K562 (cell line): ENCODE data around the gene CTDSPL2. TPM values are rescaled to one million over a fixed set of nuclear protein-coding genes. Genes with fewer than 3 reads are reported as not detected.

Experiments
- ATAC-seq: fragments of 200-7000 bp; cut with Tn5 transposase; 3 replicates; pipeline ENCODE4 v1.9.1; 2020; ENCODE audit warnings: moderate library complexity
- BruUV-seq: library from RNA; stranded (reverse); fragments of 400-500 nt; replicated peaks from 2 replicates; lab custom pipeline; 2021; lab: Mats Ljungman, UMichigan
- CTCF ChIA-PET: fragments of 300-600 bp; formaldehyde crosslinking; extraction: SDS; loops from one replicate; lab custom pipeline; 2021; ENCODE audit warnings: low intra/inter-chr PET ratio; lab: Yijun Ruan, JAX
- POLR2A ChIA-PET: fragments of 300-600, 350-650 bp; sonication (Branson Sonifier 250); formaldehyde crosslinking; extraction: SDS; loops from one replicate; lab custom pipeline; 2021; ENCODE audit warnings: antibody characterized with exemption, inconsistent platforms; lab: Yijun Ruan, JAX
- DNase-seq, 4 experiments: peaks; one replicate each; pipeline versions ENCODE4 v3.0.0 to v3.0.0-alpha.2; 2011 to 2018; ENCODE audit warnings: low spot score in 3 of 4, mixed read lengths in 3 of 4; ENCODE audit errors: extremely low read depth in 1 of 4
- FAIRE-seq: peaks from 2 replicates; lab custom pipeline; 2011; peaks lifted over from hg19 to GRCh38; lab: Jason Lieb, UNC
- H2AFZ ChIP-seq: 2 replicates; pipeline ENCODE4 v1.6.0; 2011; ENCODE audit warnings: low read depth, low read length, control low read depth, inconsistent platforms
- H3K27ac ChIP-seq: fragments of 200-600 bp; 3 replicates; pipeline ENCODE4 v1.8.0; 2011; ENCODE audit warnings: low read depth, mild to moderate bottlenecking, control low read depth, inconsistent platforms, low read length, moderate library complexity, mixed read lengths; ENCODE audit errors: extremely low read depth
- H3K27me3 ChIP-seq, 2 experiments: fragments of 300-600 bp in 1 of 2; 2 replicates in 1 of 2; 3 replicates in 1 of 2; pipeline versions ENCODE4 v1.6.0 to v1.8.0; 2011; ENCODE audit warnings: inconsistent platforms in 2 of 2, low read length in 2 of 2, mild to moderate bottlenecking in 1 of 2, mixed read lengths in 1 of 2, moderate library complexity in 1 of 2; ENCODE audit not compliant: control insufficient read depth in 2 of 2, insufficient read depth in 2 of 2
- H3K36me3 ChIP-seq: fragments of 300-600 bp; 3 replicates; pipeline ENCODE4 v1.8.0; 2011; ENCODE audit warnings: mild to moderate bottlenecking, low read length, inconsistent platforms; ENCODE audit not compliant: control insufficient read depth, insufficient read depth
- H3K4me1 ChIP-seq, 2 experiments: fragments of 200-600 bp in 1 of 2; replicated peaks in 1 of 2; 2 replicates in 1 of 2; 3 replicates in 1 of 2; pipeline versions ENCODE4 v1.5.1 to v1.8.0; 2011; ENCODE audit warnings: inconsistent platforms in 2 of 2, low read length in 2 of 2, mild to moderate bottlenecking in 1 of 2, mixed read lengths in 1 of 2, moderate library complexity in 1 of 2; ENCODE audit not compliant: control insufficient read depth in 2 of 2, insufficient read depth in 2 of 2
- H3K4me2 ChIP-seq: 2 replicates; pipeline ENCODE4 v1.6.1; 2011; ENCODE audit warnings: low read length, control low read depth, inconsistent platforms, mixed read lengths; ENCODE audit not compliant: insufficient read depth
- H3K4me3 ChIP-seq: fragments of 200-600 bp; sonication (generic), shearing (Covaris generic); 2 replicates; pipeline ENCODE4 v1.5.1; 2016; ENCODE audit warnings: control low read depth, inconsistent platforms
- H3K79me2 ChIP-seq: fragments of 200-600 bp; 3 replicates; pipeline ENCODE4 v1.8.0; 2011; ENCODE audit warnings: low read length, inconsistent platforms; ENCODE audit not compliant: control insufficient read depth, insufficient read depth
- H3K9ac ChIP-seq, 2 experiments: 2 replicates each; pipeline versions ENCODE4 v1.6.0 to v1.6.1; 2011; ENCODE audit warnings: low read depth in 2 of 2, low read length in 2 of 2, control low read depth in 1 of 2, inconsistent platforms in 1 of 2, mild to moderate bottlenecking in 1 of 2, mixed read lengths in 1 of 2; ENCODE audit not compliant: insufficient read depth in 1 of 2
- H3K9me1 ChIP-seq: one replicate; pipeline ENCODE4 v1.6.0; 2011; ENCODE audit warnings: inconsistent platforms, mild to moderate bottlenecking, low read length, moderate library complexity; ENCODE audit not compliant: control insufficient read depth, insufficient read depth
- H3K9me3 ChIP-seq: replicated peaks from 2 replicates; pipeline ENCODE4 v1.5.1; 2011; ENCODE audit warnings: low read depth, low read length, inconsistent platforms; ENCODE audit not compliant: control insufficient read depth, insufficient read depth
- H4K20me1 ChIP-seq: replicated peaks from 2 replicates; pipeline ENCODE4 v1.6.1; 2011; ENCODE audit warnings: low read length, inconsistent platforms, mixed read lengths; ENCODE audit not compliant: control insufficient read depth, insufficient read depth
- CBX8 ChIP-seq: fragments of 200-600 bp; sonication (generic); IDR thresholded peaks from 2 replicates; pipeline ENCODE4 v1.6.1; 2012; ENCODE audit warnings: borderline replicate concordance, mixed run types, low read depth, mild to moderate bottlenecking, moderate library complexity, mixed read lengths, low read length, control low read depth, inconsistent platforms; ENCODE audit not compliant: poor library complexity, severe bottlenecking; ENCODE audit errors: extremely low read depth
- DPF2 ChIP-seq: fragments of 450-650 bp; IDR thresholded peaks from 2 replicates; pipeline ENCODE4 v1.6.1; 2016
- FOXK2 ChIP-seq, 2 experiments: fragments of 450-650 bp; IDR thresholded peaks in 1 of 2; conservative IDR thresholded peaks in 1 of 2; 2 replicates each; pipeline ENCODE4 v1.6.1; 2016; ENCODE audit warnings: low read depth in 2 of 2, mild to moderate bottlenecking in 1 of 2
- GABPB2 ChIP-seq: fragments of 250-450 bp; sonication (Bioruptor Pico); conservative IDR thresholded peaks from 2 replicates; pipeline ENCODE4 v1.5.1; 2021; ENCODE audit warnings: mild to moderate bottlenecking
- NFIC ChIP-seq: fragments of 450-650 bp; IDR thresholded peaks from 2 replicates; pipeline ENCODE4 v1.6.1; 2017; ENCODE audit warnings: mild to moderate bottlenecking, inconsistent platforms
- RBM25 ChIP-seq: fragments of 200-400 bp; formaldehyde crosslinking; IDR thresholded peaks from 2 replicates; pipeline ENCODE4 v1.6.1; 2018; ENCODE audit warnings: low read length, low read depth, moderate library complexity; ENCODE audit not compliant: severe bottlenecking
- SMARCA4 ChIP-seq: fragments of 450-650 bp; IDR thresholded peaks from 2 replicates; pipeline ENCODE4 v1.6.1; 2016
- ZKSCAN1 ChIP-seq: fragments of 150-350 bp; IDR thresholded peaks from 2 replicates; pipeline ENCODE4 v1.6.1; 2016; ENCODE audit warnings: low read depth, low read length
- ZNF121 ChIP-seq: sonication (generic); formaldehyde crosslinking; conservative IDR thresholded peaks from 2 replicates; pipeline ENCODE4 v1.8.0; 2022; ENCODE audit warnings: missing genetic modification reagents
- ZNF133 ChIP-seq: fragments of 250-450 bp; sonication (Bioruptor Pico); IDR thresholded peaks from 2 replicates; pipeline ENCODE4 v1.4.0; 2020; ENCODE audit warnings: mild to moderate bottlenecking
- WGBS: fragments of 100-300 bp; shearing (Covaris generic); methylation state at CpG from one replicate; pipeline ENCODE4 v1.1.6; 2016; ENCODE audit warnings: low coverage, mixed read lengths; ENCODE audit not compliant: insufficient coverage; ENCODE audit errors: missing lambda C conversion rate; 5-methylcytosine and 5-hydroxymethylcytosine counted together
- in situ Hi-C: fragments of 300-500 bp; cut with MboI; formaldehyde crosslinking; loops from 4 replicates; pipeline ENCODE4 v1.15.0; 2018; ENCODE audit warnings: inconsistent platforms, mixed read lengths
- intact Hi-C: fragments of 100-400 bp; cut with micrococcal nuclease; formaldehyde crosslinking; loops from 2 replicates; pipeline ENCODE4 v1.14.2; 2022
- polyA plus RNA-seq, 8 experiments: library from polyadenylated mRNA; depleted of rRNA in 4 of 8; stranded (reverse) in 5 of 8; unstranded in 3 of 8; fragments of >200 nt; fragmentation: Nextera tagmentation in 2 of 8; fragmentation: Illumina TruSeq in 1 of 8; extraction: Ambion mirVana in 2 of 8; extraction: Trizol in 1 of 8; gene quantifications; 2 replicates each; pipeline versions ENCODE4 v1.2.1 to v1.2.3, GENCODE V29; 2011 to 2014; ENCODE audit warnings: inconsistent platforms in 1 of 8, missing spikeins in 1 of 8
- total RNA-seq, 7 experiments: library from RNA; depleted of rRNA in 6 of 7; stranded (reverse); fragments of >200 nt in 6 of 7; fragmentation: Illumina TruSeq in 2 of 7; extraction: Trizol in 2 of 7; gene quantifications; 2 replicates each; pipeline versions ENCODE4 v1.2.1 to v1.2.3, GENCODE V29; 2011 to 2021; ENCODE audit warnings: low replicate concordance in 1 of 7
- TF ChIP-seq, protein P1 (sequence below): fragments of 450-650 bp; IDR thresholded peaks from 2 replicates; pipeline ENCODE4 v1.6.1; 2016; ENCODE audit warnings: borderline replicate concordance
- TF ChIP-seq, protein P2 (sequence below): fragments of 250-450 bp; sonication (Bioruptor Pico); IDR thresholded peaks from 2 replicates; pipeline ENCODE4 v1.8.0; 2022; ENCODE audit warnings: moderate library complexity, mild to moderate bottlenecking, inconsistent platforms

CTDSPL2 gene
- total and polyA plus RNA-seq, 9 of the 15 experiments (the other 6 are each of a cell fraction or from before 2014, with no cell fraction given) = 16.8 to 79.0 (median 53.1) TPM

DNA sequence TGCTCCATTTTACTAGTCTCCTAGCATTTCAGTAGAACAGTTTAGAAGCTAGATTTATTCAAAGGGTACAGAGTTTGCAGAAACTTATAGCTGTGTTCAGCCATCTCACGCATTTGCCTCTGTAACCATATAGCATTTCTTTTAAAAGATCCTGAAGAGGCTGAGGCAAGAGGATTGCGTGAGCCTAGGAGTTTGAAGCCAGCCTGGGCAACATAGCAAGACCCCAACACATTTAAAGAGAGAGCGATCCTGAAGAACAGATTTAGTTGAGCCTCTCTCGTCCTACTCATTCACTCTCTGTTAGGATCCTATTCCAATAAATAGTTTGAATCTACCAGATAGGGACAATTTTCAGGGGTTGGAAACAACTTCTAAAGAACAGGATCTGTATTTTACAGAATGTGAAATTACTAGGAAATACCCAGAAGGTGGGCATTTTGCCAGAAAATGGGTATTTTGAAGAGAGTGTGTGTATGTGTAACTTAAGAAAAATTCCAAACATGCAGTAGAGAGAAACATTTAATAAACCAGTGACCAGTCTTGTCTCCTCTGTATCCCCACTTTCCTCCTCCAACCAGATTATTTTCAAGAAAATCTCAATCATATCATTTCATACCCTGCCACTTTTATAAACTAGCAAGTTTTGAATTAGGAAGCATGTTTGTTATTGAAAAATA is 114.0 kb downstream of the CTDSPL2 start:
- Histone ChIP-seq H3K9ac (peak overlapping the region in 1 of 2 experiments; percentile 15; a peak in 1 of 4 replicates), H2AFZ (no peak overlapping the region), H3K79me2 (peaks cover 96% of the 10 kb centered on the region)
- in situ Hi-C loops = no loop called here
- POLR2A ChIA-PET = interaction anchor here (1.1 to 1.7 kb wide), 2 partner anchors 13 to 18 kb away, joined by 3 to 9 read pairs; no protein-coding TSS in a partner anchor
- peak; percentile 70 for TF ChIP-seq NFIC
- peak; percentile 94 for TF ChIP-seq ZNF121 (CRISPR knock-in tag)
- TF ChIP-seq RBM25 = peak; percentile 77
- no peak for TF ChIP-seq ZNF133 (CRISPR knock-in tag)
- TF ChIP-seq, all 486 proteins: peak for 3
- H3K27ac ChIP-seq = peak overlapping the region; percentile 32; the same call in 1 of the 3 replicates
- H3K9me1 ChIP-seq = no peaks in the 10 kb centered on the region
- H3K4me1 ChIP-seq = peaks cover 12 to 23% of the 10 kb centered on the region in 2 experiments; a peak in 4 of 5 replicates
- CTCF ChIA-PET = no interaction called here
- H3K27me3 ChIP-seq = no peaks in the 10 kb centered on the region
- no peak for DNase-seq
- peaks cover 71% of the 10 kb centered on the region for H3K36me3 ChIP-seq
- no TSS peak for BruUV-seq
- no peak for FAIRE-seq
- no peak for ATAC-seq
- peak overlapping the region; percentile 16 for H3K4me2 ChIP-seq
- H4K20me1 ChIP-seq = peaks cover 15% of the 10 kb centered on the region; the same call in 1 of the 2 replicates
- H3K4me3 ChIP-seq = no peak overlapping the region
- no peaks in the 10 kb centered on the region for H3K9me3 ChIP-seq
- intact Hi-C loops = no loop called here
- WGBS = 84% methylated on average over 4 of the region's 4 CpGs

DNA sequence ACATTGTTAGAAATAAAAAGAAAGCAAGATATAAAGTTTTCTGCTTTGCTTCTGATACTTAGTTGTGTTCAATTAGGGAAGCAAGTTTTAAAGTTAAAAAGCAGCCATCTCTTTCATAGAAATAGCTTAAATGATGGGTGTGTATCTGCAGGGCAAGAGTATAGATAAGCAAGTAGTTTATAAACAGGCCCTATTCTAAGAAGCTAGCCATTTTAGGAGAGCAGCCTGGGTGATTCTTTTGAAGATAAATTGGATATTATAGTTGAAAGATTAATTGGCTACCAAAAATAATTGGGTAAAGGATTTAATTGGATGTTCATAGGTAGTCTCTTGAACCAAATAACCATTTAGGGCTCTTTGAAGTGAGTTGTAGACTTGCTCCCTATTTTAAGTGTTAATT is 115.2 kb downstream of the CTDSPL2 start:
- peaks cover 97% of the 10 kb centered on the region for H3K79me2 ChIP-seq
- no peak for DNase-seq
- intact Hi-C loops (no loop called here), in situ Hi-C loops (no loop called here)
- H3K4me2 ChIP-seq = peak overlapping the region; percentile 22; the same call in 1 of the 2 replicates
- CTCF ChIA-PET = no interaction called here
- peaks cover 4 to 23% of the 10 kb centered on the region in 2 experiments; a peak in 4 of 5 replicates for H3K4me1 ChIP-seq
- ATAC-seq = peak; percentile 45; the same call in 2 of the 3 replicates
- no peak for FAIRE-seq
- no peak overlapping the region for H2AFZ ChIP-seq
- POLR2A ChIA-PET = interaction anchor here (0.7 to 1.7 kb wide), 5 partner anchors 11 to 189 kb away, joined by 3 to 9 read pairs (median 4); no protein-coding TSS in a partner anchor
- H3K4me3 ChIP-seq = no peak overlapping the region
- peaks cover 14% of the 10 kb centered on the region; the same call in 1 of the 2 replicates for H4K20me1 ChIP-seq
- H3K9me3 ChIP-seq = no peaks in the 10 kb centered on the region
- H3K27me3 ChIP-seq = no peaks in the 10 kb centered on the region
- peak overlapping the region; percentile 25; the same call in 2 of the 3 replicates for H3K27ac ChIP-seq
- H3K36me3 ChIP-seq = peaks cover 73% of the 10 kb centered on the region
- BruUV-seq = no TSS peak
- no peak overlapping the region; a peak in 1 of 4 replicates for H3K9ac ChIP-seq
- H3K9me1 ChIP-seq = no peaks in the 10 kb centered on the region
- TF ChIP-seq DPF2 (0 out of 2 replicates have a peak, but pooled peaks have one; percentile 17), FOXK2 (conservative IDR thresholded peaks at IDR 0.05 in 1 of 2, IDR thresholded peaks at IDR 0.05 in 1 of 2; ENCODE audit: low read depth in 2 of 2) (peak in 1 of 2 experiments; percentile 50; a peak in 1 of 4 replicates), GABPB2 (CRISPR knock-in tag) (no peak), SMARCA4 (0 out of 2 replicates have a peak, but pooled peaks have one; percentile 24), CBX8 (no peak), ZKSCAN1 (no peak)
- TF ChIP-seq, protein P1, sequence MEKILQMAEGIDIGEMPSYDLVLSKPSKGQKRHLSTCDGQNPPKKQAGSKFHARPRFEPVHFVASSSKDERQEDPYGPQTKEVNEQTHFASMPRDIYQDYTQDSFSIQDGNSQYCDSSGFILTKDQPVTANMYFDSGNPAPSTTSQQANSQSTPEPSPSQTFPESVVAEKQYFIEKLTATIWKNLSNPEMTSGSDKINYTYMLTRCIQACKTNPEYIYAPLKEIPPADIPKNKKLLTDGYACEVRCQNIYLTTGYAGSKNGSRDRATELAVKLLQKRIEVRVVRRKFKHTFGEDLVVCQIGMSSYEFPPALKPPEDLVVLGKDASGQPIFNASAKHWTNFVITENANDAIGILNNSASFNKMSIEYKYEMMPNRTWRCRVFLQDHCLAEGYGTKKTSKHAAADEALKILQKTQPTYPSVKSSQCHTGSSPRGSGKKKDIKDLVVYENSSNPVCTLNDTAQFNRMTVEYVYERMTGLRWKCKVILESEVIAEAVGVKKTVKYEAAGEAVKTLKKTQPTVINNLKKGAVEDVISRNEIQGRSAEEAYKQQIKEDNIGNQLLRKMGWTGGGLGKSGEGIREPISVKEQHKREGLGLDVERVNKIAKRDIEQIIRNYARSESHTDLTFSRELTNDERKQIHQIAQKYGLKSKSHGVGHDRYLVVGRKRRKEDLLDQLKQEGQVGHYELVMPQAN = no peak
- TF ChIP-seq, protein P2, sequence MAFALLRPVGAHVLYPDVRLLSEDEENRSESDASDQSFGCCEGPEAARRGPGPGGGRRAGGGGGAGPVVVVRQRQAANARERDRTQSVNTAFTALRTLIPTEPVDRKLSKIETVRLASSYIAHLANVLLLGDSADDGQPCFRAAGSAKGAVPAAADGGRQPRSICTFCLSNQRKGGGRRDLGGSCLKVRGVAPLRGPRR = no peak
